DND-41 (cell line): ENCODE data around the gene BAD.

ENCODE experiments used
- ATAC-seq: fragments of 200-7000 bp; cut with Tn5 transposase; 3 replicates; pipeline ENCODE4 v1.9.1; 2021; ENCODE audit warnings: low read depth; ENCODE audit not compliant: insufficient read depth
- DNase-seq: peaks from one replicate; pipeline ENCODE4 v3.0.0-alpha.2; 2020
- H2AFZ ChIP-seq: 2 replicates; pipeline ENCODE4 v1.6.0; 2012; ENCODE audit warnings: low read depth, low read length
- H3K27ac ChIP-seq: 2 replicates; pipeline ENCODE4 v1.5.1; 2012; ENCODE audit warnings: low read length, inconsistent platforms
- H3K27me3 ChIP-seq: fragments of 200-600 bp; sonication (generic); 2 replicates; pipeline ENCODE4 v1.6.0; 2012; ENCODE audit warnings: low read length, mild to moderate bottlenecking, inconsistent platforms; ENCODE audit not compliant: insufficient read depth, poor library complexity
- H3K36me3 ChIP-seq: 2 replicates; pipeline ENCODE4 v1.5.1; 2012; ENCODE audit warnings: low read length, inconsistent platforms; ENCODE audit not compliant: insufficient read depth
- H3K4me1 ChIP-seq: 2 replicates; pipeline ENCODE4 v1.5.1; 2012; ENCODE audit warnings: mild to moderate bottlenecking, low read length; ENCODE audit not compliant: insufficient read depth
- H3K4me2 ChIP-seq: 2 replicates; pipeline ENCODE4 v1.6.0; 2012; ENCODE audit warnings: mild to moderate bottlenecking, moderate library complexity, low read length, inconsistent platforms; ENCODE audit not compliant: insufficient read depth
- H3K4me3 ChIP-seq, 2 experiments: fragments of 200-600 bp in 1 of 2; shearing (Covaris generic) in 1 of 2; 2 replicates each; pipeline ENCODE4 v1.5.1; 2012 to 2016; ENCODE audit warnings: inconsistent platforms in 2 of 2, low read length in 2 of 2, mild to moderate bottlenecking in 2 of 2, low read depth in 1 of 2, moderate library complexity in 1 of 2
- H3K79me2 ChIP-seq: 2 replicates; pipeline ENCODE4 v1.6.0; 2012; ENCODE audit warnings: low read length, inconsistent platforms; ENCODE audit not compliant: insufficient read depth
- H3K9ac ChIP-seq: 2 replicates; pipeline ENCODE4 v1.6.0; 2012; ENCODE audit warnings: low read depth, mild to moderate bottlenecking, inconsistent platforms, low read length, moderate library complexity
- H3K9me3 ChIP-seq: 2 replicates; pipeline ENCODE4 v1.5.1; 2012; ENCODE audit warnings: low read length, moderate library complexity, mild to moderate bottlenecking, inconsistent platforms; ENCODE audit not compliant: insufficient read depth, severe bottlenecking
- H4K20me1 ChIP-seq: 2 replicates; pipeline ENCODE4 v1.6.0; 2012; ENCODE audit warnings: low read length; ENCODE audit not compliant: insufficient read depth
- CTCF ChIP-seq: IDR thresholded peaks from 2 replicates; pipeline ENCODE4 v1.5.1; 2012; ENCODE audit warnings: borderline replicate concordance, low read length, moderate library complexity, mild to moderate bottlenecking; ENCODE audit not compliant: poor library complexity, severe bottlenecking; ENCODE audit errors: extremely low read depth
- EZH2 ChIP-seq: IDR thresholded peaks from 3 replicates; pipeline ENCODE4 v1.6.1; 2012; ENCODE audit warnings: borderline replicate concordance, low read depth, mild to moderate bottlenecking, moderate library complexity, low read length, inconsistent platforms; ENCODE audit not compliant: severe bottlenecking

Gene BAD

DNA sequence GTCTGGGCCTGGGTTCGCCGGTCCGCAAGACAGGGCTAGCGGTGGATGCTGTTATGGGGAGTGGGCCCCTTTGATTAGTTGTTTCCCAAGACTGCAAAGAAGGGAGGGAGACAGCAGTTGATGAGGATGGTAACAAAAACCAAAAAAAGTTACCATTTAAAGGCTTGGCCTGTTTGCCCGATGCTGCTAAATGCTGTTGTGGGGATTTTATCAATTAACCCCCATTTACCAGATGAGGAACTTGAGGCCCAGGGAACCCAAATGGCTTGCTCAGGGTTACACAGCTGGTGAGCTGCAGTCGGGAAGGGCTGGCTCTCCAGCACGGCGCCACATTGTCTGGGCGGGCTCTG is 61.8 kb downstream of the BAD start:
- H3K9me3 ChIP-seq = no peaks in the 10 kb centered on the region
- no peak overlapping the region for H3K4me2 ChIP-seq
- H3K4me1 ChIP-seq = peaks cover 33% of the 10 kb centered on the region
- H4K20me1 ChIP-seq = peaks cover 11% of the 10 kb centered on the region
- no peak for DNase-seq
- H3K9ac ChIP-seq = no peak overlapping the region
- ATAC-seq = no peak
- H3K79me2 ChIP-seq = peaks cover 34% of the 10 kb centered on the region
- TF ChIP-seq EZH2 (no peak), CTCF (no peak)
- H3K27ac ChIP-seq = no peak overlapping the region
- H3K36me3 ChIP-seq = peaks cover 59% of the 10 kb centered on the region
- H3K4me3 ChIP-seq = no peak overlapping the region
- no peaks in the 10 kb centered on the region for H3K27me3 ChIP-seq
- H2AFZ ChIP-seq = no peak overlapping the region

- peaks cover 18% of the 10 kb centered on the region for H3K79me2 ChIP-seq
- H3K27ac ChIP-seq = no peak overlapping the region
- peaks cover 64% of the 10 kb centered on the region for H3K36me3 ChIP-seq
- no peak for ATAC-seq
- no peaks in the 10 kb centered on the region for H3K27me3 ChIP-seq
- no peak for DNase-seq
- no peak overlapping the region for H3K9ac ChIP-seq
- peaks cover 20% of the 10 kb centered on the region for H3K4me1 ChIP-seq
- TF ChIP-seq CTCF (no peak), EZH2 (no peak)
- H4K20me1 ChIP-seq = peaks cover 11% of the 10 kb centered on the region
- H3K4me3 ChIP-seq = no peak overlapping the region
- H3K4me2 ChIP-seq = no peak overlapping the region
- no peaks in the 10 kb centered on the region for H3K9me3 ChIP-seq
- no peak overlapping the region for H2AFZ ChIP-seq
These were observed 63.7 kb downstream of the BAD start for GRCh38 chr11:64220798-64221197.

- Histone ChIP-seq H3K9me3 (no peaks in the 10 kb centered on the region), H4K20me1 (peaks cover 9% of the 10 kb centered on the region), H3K4me1 (peaks cover 15% of the 10 kb centered on the region), H3K36me3 (peaks cover 64% of the 10 kb centered on the region), H3K27me3 (no peaks in the 10 kb centered on the region), H3K4me3 (no peak overlapping the region), H3K79me2 (peaks cover 13% of the 10 kb centered on the region), H2AFZ (no peak overlapping the region), H3K27ac (no peak overlapping the region), H3K4me2 (no peak overlapping the region), H3K9ac (no peak overlapping the region)
- DNase-seq (no peak), ATAC-seq (no peak)
- TF ChIP-seq CTCF = no peak
- no peak for TF ChIP-seq EZH2
These were observed 64.2 kb downstream of the BAD start for GRCh38 chr11:64220271-64220670.
